ENCODE data around the gene CCNA2.

DNA sequence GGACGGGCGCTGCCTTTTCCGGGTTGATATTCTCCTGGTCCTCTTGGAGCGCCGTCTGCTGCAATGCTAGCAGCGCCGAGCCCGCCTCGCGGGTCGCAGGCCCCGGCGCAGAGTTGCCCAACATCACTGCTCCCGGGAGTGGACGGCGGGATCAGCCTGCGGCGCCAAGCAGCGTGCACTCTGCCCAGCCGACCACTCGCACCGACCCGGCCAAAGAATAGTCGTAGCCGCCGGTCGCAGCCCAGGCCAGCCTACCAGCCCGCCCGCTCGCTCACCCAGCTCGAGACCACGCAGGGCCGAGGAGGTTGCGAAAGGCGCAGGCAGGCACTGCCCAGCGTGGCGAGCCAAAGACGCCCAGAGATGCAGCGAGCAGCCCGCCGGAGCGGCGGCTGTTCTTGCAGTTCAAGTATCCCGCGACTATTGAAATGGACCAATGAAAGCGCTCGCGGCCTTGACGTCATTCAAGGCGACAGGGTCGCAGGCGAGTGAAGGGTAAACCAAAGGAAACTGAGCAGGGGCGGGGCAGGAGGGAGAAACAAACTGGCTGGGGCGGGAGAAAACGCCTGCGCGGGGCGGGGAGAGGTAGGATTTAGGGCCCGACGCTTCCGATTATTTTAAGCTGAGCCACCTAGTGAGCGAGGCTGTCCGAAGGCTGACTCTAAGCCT lies at the start of gene CCNA2:
- TF ChIP-seq, protein P1, sequence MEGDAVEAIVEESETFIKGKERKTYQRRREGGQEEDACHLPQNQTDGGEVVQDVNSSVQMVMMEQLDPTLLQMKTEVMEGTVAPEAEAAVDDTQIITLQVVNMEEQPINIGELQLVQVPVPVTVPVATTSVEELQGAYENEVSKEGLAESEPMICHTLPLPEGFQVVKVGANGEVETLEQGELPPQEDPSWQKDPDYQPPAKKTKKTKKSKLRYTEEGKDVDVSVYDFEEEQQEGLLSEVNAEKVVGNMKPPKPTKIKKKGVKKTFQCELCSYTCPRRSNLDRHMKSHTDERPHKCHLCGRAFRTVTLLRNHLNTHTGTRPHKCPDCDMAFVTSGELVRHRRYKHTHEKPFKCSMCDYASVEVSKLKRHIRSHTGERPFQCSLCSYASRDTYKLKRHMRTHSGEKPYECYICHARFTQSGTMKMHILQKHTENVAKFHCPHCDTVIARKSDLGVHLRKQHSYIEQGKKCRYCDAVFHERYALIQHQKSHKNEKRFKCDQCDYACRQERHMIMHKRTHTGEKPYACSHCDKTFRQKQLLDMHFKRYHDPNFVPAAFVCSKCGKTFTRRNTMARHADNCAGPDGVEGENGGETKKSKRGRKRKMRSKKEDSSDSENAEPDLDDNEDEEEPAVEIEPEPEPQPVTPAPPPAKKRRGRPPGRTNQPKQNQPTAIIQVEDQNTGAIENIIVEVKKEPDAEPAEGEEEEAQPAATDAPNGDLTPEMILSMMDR (IDR thresholded peaks at IDR 0.05; ENCODE audit: insufficient read depth, low read depth, low read length): no peak
- no peak for TF ChIP-seq EZH2 (IDR thresholded peaks at IDR 0.05; ENCODE audit: insufficient read depth, low read length)
